Measurements from ENCODE around the gene DCHS2. TPM values are rescaled to one million over a fixed set of nuclear protein-coding genes. Genes with fewer than 3 reads are reported as not detected.

Gene DCHS2
- total and polyA plus RNA-seq, 2 experiments from 2014 or later = 0.12 to 1.7 TPM

DNA sequence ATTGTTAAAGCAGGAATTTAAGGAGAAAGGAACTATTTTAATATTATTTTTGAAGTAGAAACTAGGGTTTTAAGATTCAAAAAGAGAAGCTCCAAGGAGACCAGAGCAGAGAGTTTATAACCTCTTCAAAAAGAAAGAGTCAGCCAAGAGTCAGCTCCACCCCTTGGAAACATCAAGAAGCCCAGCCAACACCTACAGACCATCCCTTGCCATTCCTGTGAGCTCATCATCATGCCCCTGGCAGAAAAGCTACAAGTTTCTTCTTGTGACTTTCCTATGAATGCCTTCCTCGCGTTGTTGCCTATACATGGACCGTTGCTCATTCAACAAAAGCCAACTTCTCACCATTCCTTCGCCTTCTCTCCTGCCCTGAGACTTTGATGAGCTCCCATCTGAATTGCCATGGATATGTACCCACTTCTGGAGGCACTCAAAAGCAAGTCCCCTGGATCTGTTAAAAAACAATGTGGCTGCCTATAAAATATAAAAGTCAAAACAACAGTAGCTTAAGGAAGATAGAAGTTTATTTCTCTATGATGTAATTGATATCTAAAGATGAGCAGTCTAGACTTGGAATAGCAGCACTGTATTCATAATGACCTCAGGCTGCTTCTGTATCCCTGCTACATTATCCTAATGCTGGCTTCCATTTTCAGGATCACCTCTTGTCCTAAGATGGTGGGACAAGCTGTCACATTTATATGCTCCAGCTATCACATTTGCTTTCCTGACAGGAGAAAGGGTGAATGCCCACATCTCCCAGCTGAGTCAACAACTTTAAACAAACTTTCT, 38.3 kb upstream of the DCHS2 start:
- no peak overlapping the region for H2AFZ ChIP-seq

DNA sequence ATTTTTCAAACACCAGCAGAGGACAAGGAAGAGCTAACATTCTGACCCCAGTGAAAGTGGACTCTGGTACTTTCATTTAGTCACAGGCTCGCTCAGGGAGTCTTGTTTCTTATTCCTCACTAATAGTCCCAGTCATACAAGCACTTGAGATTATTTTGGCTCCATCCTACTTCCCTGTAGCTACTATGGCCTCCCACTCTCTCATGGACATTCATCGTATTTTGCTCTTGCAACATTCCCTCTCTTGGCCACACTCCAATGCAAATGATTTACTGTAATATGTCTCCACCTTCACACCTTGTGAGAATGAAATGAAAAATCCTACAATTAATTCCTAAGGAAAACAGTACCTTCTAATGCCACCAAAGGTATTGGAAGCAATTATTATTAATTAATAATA, 37.3 kb upstream of the DCHS2 start:
- TF ChIP-seq EZH2 (IDR thresholded peaks at IDR 0.05; ENCODE audit: borderline replicate concordance) (no peak), EZH2phosphoT487 (IDR thresholded peaks at IDR 0.05; ENCODE audit: low read depth, severe bottlenecking, unreplicated experiment) (no peak)
- TF ChIP-seq, protein P1, sequence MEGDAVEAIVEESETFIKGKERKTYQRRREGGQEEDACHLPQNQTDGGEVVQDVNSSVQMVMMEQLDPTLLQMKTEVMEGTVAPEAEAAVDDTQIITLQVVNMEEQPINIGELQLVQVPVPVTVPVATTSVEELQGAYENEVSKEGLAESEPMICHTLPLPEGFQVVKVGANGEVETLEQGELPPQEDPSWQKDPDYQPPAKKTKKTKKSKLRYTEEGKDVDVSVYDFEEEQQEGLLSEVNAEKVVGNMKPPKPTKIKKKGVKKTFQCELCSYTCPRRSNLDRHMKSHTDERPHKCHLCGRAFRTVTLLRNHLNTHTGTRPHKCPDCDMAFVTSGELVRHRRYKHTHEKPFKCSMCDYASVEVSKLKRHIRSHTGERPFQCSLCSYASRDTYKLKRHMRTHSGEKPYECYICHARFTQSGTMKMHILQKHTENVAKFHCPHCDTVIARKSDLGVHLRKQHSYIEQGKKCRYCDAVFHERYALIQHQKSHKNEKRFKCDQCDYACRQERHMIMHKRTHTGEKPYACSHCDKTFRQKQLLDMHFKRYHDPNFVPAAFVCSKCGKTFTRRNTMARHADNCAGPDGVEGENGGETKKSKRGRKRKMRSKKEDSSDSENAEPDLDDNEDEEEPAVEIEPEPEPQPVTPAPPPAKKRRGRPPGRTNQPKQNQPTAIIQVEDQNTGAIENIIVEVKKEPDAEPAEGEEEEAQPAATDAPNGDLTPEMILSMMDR (IDR thresholded peaks at IDR 0.05; ENCODE audit: poor library complexity) = no peak
- Histone ChIP-seq H3K36me3 (replicated peaks; ENCODE audit: insufficient read depth, low read depth) (no peaks in the 10 kb centered on the region), H4K20me1 (ENCODE audit: insufficient read depth, poor library complexity, severe bottlenecking) (no peaks in the 10 kb centered on the region), H2AFZ (no peak overlapping the region), H3K9me2 (replicated peaks; ENCODE audit: insufficient read depth) (no peaks in the 10 kb centered on the region), H3K27me3 (peaks cover 16% of the 10 kb centered on the region), H3K27ac (no peak overlapping the region), H3K4me1 (ENCODE audit: insufficient read depth) (no peaks in the 10 kb centered on the region), H3K79me2 (no peaks in the 10 kb centered on the region), H3K4me2 (no peak overlapping the region), H3K9me3 (ENCODE audit: low read depth) (no peaks in the 10 kb centered on the region), H3K4me3 (no peak overlapping the region)
- 79% methylated on average over 2 of the region's 2 CpGs for WGBS (ENCODE audit: low lambda C conversion rate, missing lambda C conversion rate)
- DNase-seq (ENCODE audit: low spot score) = no peak

More for the DNA sequence above, 38.3 kb upstream of the DCHS2 start:
- DNase-seq (ENCODE audit: low spot score) = no peak
- Histone ChIP-seq H3K9me2 (replicated peaks; ENCODE audit: insufficient read depth) (no peaks in the 10 kb centered on the region), H3K27me3 (peaks cover 16% of the 10 kb centered on the region), H3K27ac (no peak overlapping the region), H3K4me1 (ENCODE audit: insufficient read depth) (no peaks in the 10 kb centered on the region), H3K79me2 (no peaks in the 10 kb centered on the region), H3K4me2 (no peak overlapping the region), H4K20me1 (ENCODE audit: insufficient read depth, poor library complexity, severe bottlenecking) (no peaks in the 10 kb centered on the region), H3K9me3 (ENCODE audit: low read depth) (no peaks in the 10 kb centered on the region), H3K4me3 (no peak overlapping the region), H3K36me3 (replicated peaks; ENCODE audit: insufficient read depth, low read depth) (no peaks in the 10 kb centered on the region)
- 95% methylated on average over 4 of the region's 4 CpGs for WGBS (ENCODE audit: low lambda C conversion rate, missing lambda C conversion rate)
- TF ChIP-seq EZH2phosphoT487 (IDR thresholded peaks at IDR 0.05; ENCODE audit: low read depth, severe bottlenecking, unreplicated experiment) (no peak), EZH2 (IDR thresholded peaks at IDR 0.05; ENCODE audit: borderline replicate concordance) (no peak)
- TF ChIP-seq, protein P1 (IDR thresholded peaks at IDR 0.05; ENCODE audit: poor library complexity) = no peak

- peaks cover 16% of the 10 kb centered on the region for H3K27me3 ChIP-seq
These were observed 35.7 kb upstream of the DCHS2 start for GRCh38 chr4:154527308-154527707.

More at GRCh38 chr4:154527308-154527707, 35.7 kb upstream of the DCHS2 start:
- Histone ChIP-seq H3K4me1 (ENCODE audit: insufficient read depth) (no peaks in the 10 kb centered on the region), H3K27ac (no peak overlapping the region), H2AFZ (no peak overlapping the region), H3K36me3 (replicated peaks; ENCODE audit: insufficient read depth, low read depth) (no peaks in the 10 kb centered on the region), H4K20me1 (ENCODE audit: insufficient read depth, poor library complexity, severe bottlenecking) (no peaks in the 10 kb centered on the region), H3K4me3 (no peak overlapping the region), H3K9me3 (ENCODE audit: low read depth) (no peaks in the 10 kb centered on the region), H3K9me2 (replicated peaks; ENCODE audit: insufficient read depth) (no peaks in the 10 kb centered on the region), H3K79me2 (no peaks in the 10 kb centered on the region), H3K4me2 (no peak overlapping the region)
- WGBS (ENCODE audit: low lambda C conversion rate, missing lambda C conversion rate) = 81% methylated on average over 4 of the region's 4 CpGs
- TF ChIP-seq EZH2 (IDR thresholded peaks at IDR 0.05; ENCODE audit: borderline replicate concordance) (no peak), EZH2phosphoT487 (IDR thresholded peaks at IDR 0.05; ENCODE audit: low read depth, severe bottlenecking, unreplicated experiment) (no peak)
- TF ChIP-seq, protein P1 (IDR thresholded peaks at IDR 0.05; ENCODE audit: poor library complexity) = no peak
- DNase-seq (ENCODE audit: low spot score) = no peak
